RWPE1 (cell line): ENCODE results near the gene AHCYL2.

Source experiments
- CTCF ChIA-PET: fragments of 350-600 bp; sonication (Branson Sonifier 250); formaldehyde crosslinking; extraction: SDS; loops from one replicate; lab custom pipeline; 2021; lab: Yijun Ruan, JAX
- POLR2A ChIA-PET: fragments of 400-600 bp; formaldehyde crosslinking; extraction: SDS; loops from one replicate; lab custom pipeline; 2020; ENCODE audit warnings: antibody characterized with exemption; ENCODE audit not compliant: low non-redundant PET; lab: Yijun Ruan, JAX
- DNase-seq: peaks from one replicate; pipeline ENCODE4 v3.0.0; 2012; ENCODE audit warnings: low spot score
- H3K27ac ChIP-seq: fragments of 450-650 bp; 2 replicates; pipeline ENCODE4 v1.5.1; 2017
- CTCF ChIP-seq: fragments of 450-650 bp; conservative IDR thresholded peaks from 2 replicates; pipeline ENCODE4 v1.5.1; 2017; ENCODE audit warnings: low read depth, mild to moderate bottlenecking

AHCYL2 gene

GRCh38 chr7:129258649-129259389 is 34.0 kb downstream of the AHCYL2 start:
- POLR2A ChIA-PET: no interaction called here
- no peak for TF ChIP-seq CTCF
- no peak for DNase-seq
- H3K27ac ChIP-seq: no peak overlapping the region
- CTCF ChIA-PET: no interaction called here

GRCh38 chr7:129262324-129262723 is 37.5 kb downstream of the AHCYL2 start:
- H3K27ac ChIP-seq: no peak overlapping the region
- no peak for DNase-seq
- no peak for TF ChIP-seq CTCF
- ChIA-PET CTCF (no interaction called here), POLR2A (no interaction called here)

- TF ChIP-seq CTCF: no peak
- H3K27ac ChIP-seq: no peak overlapping the region
- DNase-seq: no peak
- CTCF ChIA-PET: no interaction called here
- POLR2A ChIA-PET: no interaction called here
Measured at GRCh38 chr7:129263168-129263567, 38.3 kb downstream of the AHCYL2 start.

- CTCF ChIA-PET: interaction anchor here (0.6 kb wide), 1 partner anchor 101 kb away, joined by 3 read pairs; no protein-coding TSS in a partner anchor
- POLR2A ChIA-PET: no interaction called here
- DNase-seq: no peak
- no peak overlapping the region for H3K27ac ChIP-seq
- TF ChIP-seq CTCF: no peak
Measured at GRCh38 chr7:129264534-129264933, 39.7 kb downstream of the AHCYL2 start.

- H3K27ac ChIP-seq: no peak overlapping the region
- ChIA-PET CTCF (no interaction called here), POLR2A (no interaction called here)
- TF ChIP-seq CTCF: no peak
- DNase-seq: no peak
Measured at GRCh38 chr7:129265328-129265727, 40.5 kb downstream of the AHCYL2 start.

- no peak for DNase-seq
- no peak for TF ChIP-seq CTCF
- H3K27ac ChIP-seq: no peak overlapping the region
- ChIA-PET POLR2A (no interaction called here), CTCF (interaction anchor here (0.6 kb wide), 1 partner anchor 25 kb away, joined by 3 read pairs; no protein-coding TSS in a partner anchor)
Measured at GRCh38 chr7:129266181-129266580, 41.4 kb downstream of the AHCYL2 start.
